Lung (tissue), 12 donors: Measurements from ENCODE around the gene MCFD2. TPM values are rescaled to one million over a fixed set of nuclear protein-coding genes. Genes with fewer than 3 reads are reported as not detected.

Experiments used
- ATAC-seq: fragments of 200-7000 bp; cut with Tn5 transposase; one replicate; pipeline ENCODE4 v1.9.1; 2020; ENCODE audit warnings: moderate number of reproducible peaks; ENCODE audit not compliant: insufficient read depth, low FRiP score
- DNase-seq, 3 donors: peaks; one replicate each; pipeline ENCODE4 v3.0.0-alpha.2; 2013 to 2017
- H3K27ac ChIP-seq, 2 donors: one replicate each; pipeline ENCODE4 v1.5.1; 2013; ENCODE audit warnings: mild to moderate bottlenecking in 2 of 2, moderate library complexity in 2 of 2, control low read depth in 1 of 2, inconsistent platforms in 1 of 2, low read depth in 1 of 2, low read length in 1 of 2
- H3K27me3 ChIP-seq, 3 donors: one replicate each; pipeline ENCODE4 v1.5.1; 2013; ENCODE audit warnings: low read length in 2 of 3; ENCODE audit not compliant: control insufficient read depth in 3 of 3, insufficient read depth in 3 of 3
- H3K36me3 ChIP-seq, 4 donors: one replicate each; pipeline ENCODE4 v1.5.1; 2013; ENCODE audit warnings: low read length in 4 of 4, mild to moderate bottlenecking in 1 of 4, moderate library complexity in 1 of 4; ENCODE audit not compliant: control insufficient read depth in 4 of 4, insufficient read depth in 4 of 4
- H3K4me1 ChIP-seq, 5 donors: one replicate each; pipeline ENCODE4 v1.5.1; 2013; ENCODE audit warnings: low read length in 5 of 5, mild to moderate bottlenecking in 2 of 5, moderate library complexity in 1 of 5; ENCODE audit not compliant: control insufficient read depth in 5 of 5, insufficient read depth in 5 of 5
- H3K4me3 ChIP-seq: one replicate; pipeline ENCODE4 v1.5.1; 2013; ENCODE audit warnings: mild to moderate bottlenecking, control low read depth, moderate library complexity
- H3K9ac ChIP-seq, 2 donors: one replicate each; pipeline ENCODE4 v1.5.1; 2013; ENCODE audit warnings: low read length in 2 of 2, control low read depth in 1 of 2; ENCODE audit not compliant: insufficient read depth in 1 of 2
- H3K9me3 ChIP-seq, 4 donors: one replicate each; pipeline ENCODE4 v1.5.1; 2013; ENCODE audit warnings: low read length in 3 of 4, mild to moderate bottlenecking in 1 of 4, moderate library complexity in 1 of 4; ENCODE audit not compliant: control insufficient read depth in 4 of 4, insufficient read depth in 3 of 4
- CTCF ChIP-seq: IDR thresholded peaks from 2 replicates; pipeline ENCODE4 v1.5.1; 2012; ENCODE audit warnings: mild to moderate bottlenecking; ENCODE audit errors: control extremely low read depth, extremely low read depth
- WGBS, 2 donors: extraction: QIAGEN DNeasy Blood & Tissue Kit; methylation state at CpG; one replicate each; pipeline ENCODE4 v1.1.7; 2013; 5-methylcytosine and 5-hydroxymethylcytosine counted together
- polyA plus RNA-seq, 2 donors: library from polyadenylated mRNA; stranded (reverse); fragments of 200-250 nt; gene quantifications; one replicate each; pipeline ENCODE4 v1.2.1, GENCODE V29; 2013
- total RNA-seq, 2 donors: library from RNA; depleted of rRNA in 1 of 2; stranded (reverse); fragments of >200 nt in 1 of 2; gene quantifications; one replicate each; pipeline ENCODE4 v1.2.1, GENCODE V29; 2014 to 2021
- donor health status: control.
- donor health status: control.
- donor health status: Bipolar disorder and iron deficiency.
- donor health status: healthy.
- donor health status: DM: yes; HTN: yes; CAD: no.

MCFD2 gene
- total and polyA plus RNA-seq, 4 donors: 22.0 to 101 (median 68.6) TPM

GRCh38 chr2:46921676-46922448 is 6.3 kb upstream of the MCFD2 start:
- H3K4me3 ChIP-seq: no peak overlapping the region
- H3K9me3 ChIP-seq: no peaks in the 10 kb centered on the region
- no peak for ATAC-seq
- H3K27ac ChIP-seq: no peak overlapping the region
- H3K9ac ChIP-seq: no peak overlapping the region
- peaks cover 0 to 2% (median 1%) of the 10 kb centered on the region in 5 donors for H3K4me1 ChIP-seq
- H3K36me3 ChIP-seq: no peaks in the 10 kb centered on the region
- WGBS, 2 donors: 83 to 92% methylated on average over 11 of the region's 11 CpGs
- no peak for DNase-seq
- no peaks in the 10 kb centered on the region for H3K27me3 ChIP-seq
- no peak for TF ChIP-seq CTCF

- H3K4me1 ChIP-seq: peaks cover 6 to 25% (median 13%) of the 10 kb centered on the region in 5 donors
- peaks cover 0 to 3% (median 0%) of the 10 kb centered on the region in 4 donors for H3K36me3 ChIP-seq
- H3K4me3 ChIP-seq: no peak overlapping the region
- no peaks in the 10 kb centered on the region for H3K9me3 ChIP-seq
- H3K27me3 ChIP-seq: no peaks in the 10 kb centered on the region
- H3K9ac ChIP-seq: no peak overlapping the region
- H3K27ac ChIP-seq: no peak overlapping the region
- DNase-seq (no peak), ATAC-seq (no peak)
- TF ChIP-seq CTCF: no peak
Measured at GRCh38 chr2:46917628-46918027, 2.0 kb upstream of the MCFD2 start.

- H3K4me3 ChIP-seq: peak overlapping the region; percentile 95
- peaks cover 6 to 25% (median 13%) of the 10 kb centered on the region in 5 donors for H3K4me1 ChIP-seq
- H3K36me3 ChIP-seq: peaks cover 0 to 6% (median 2%) of the 10 kb centered on the region in 4 donors
- peak overlapping the region; percentile 82 to 94 for H3K27ac ChIP-seq
- H3K9me3 ChIP-seq: no peaks in the 10 kb centered on the region
- H3K27me3 ChIP-seq: no peaks in the 10 kb centered on the region
- TF ChIP-seq CTCF: no peak
- ATAC-seq (peak; percentile 94), DNase-seq (peak; percentile 91 to 95 (median 94))
- H3K9ac ChIP-seq: peak overlapping the region; percentile 76 to 94
- 0 to 1% methylated on average over 45 to 55 of the region's 55 CpGs for whole genome bisulfite sequencing, 2 donors
Measured at GRCh38 chr2:46915811-46916630, 415 bp upstream of the MCFD2 start.
